T1000 (cell line): ENCODE results near the gene LPAR1.

Source experiments
- DNase-seq: peaks from one replicate; lab custom pipeline; 2025; ENCODE audit warnings: mixed read lengths; lab: John Stamatoyannopoulos, UW

LPAR1 gene

GRCh38 chr9:110919609-110920008 is 118.7 kb downstream of the LPAR1 start:
- DNase-seq: no peak

- no peak for DNase-seq
These were observed 119.2 kb downstream of the LPAR1 start for GRCh38 chr9:110919050-110919435.

GRCh38 chr9:110918316-110919049 is 119.8 kb downstream of the LPAR1 start:
- DNase-seq: no peak

- DNase-seq: no peak
These were observed 121.9 kb downstream of the LPAR1 start for GRCh38 chr9:110916403-110916802.

- DNase-seq: no peak
These were observed 125.6 kb downstream of the LPAR1 start for GRCh38 chr9:110912419-110913291.

GRCh38 chr9:110911659-110912418 is 126.4 kb downstream of the LPAR1 start:
- DNase-seq: no peak

GRCh38 chr9:110908894-110909293 is 129.4 kb downstream of the LPAR1 start:
- no peak for DNase-seq

GRCh38 chr9:110900917-110901316 is 137.4 kb downstream of the LPAR1 start:
- DNase-seq: no peak

- no peak for DNase-seq
These were observed 137.8 kb downstream of the LPAR1 start for GRCh38 chr9:110900456-110900855.

- DNase-seq: no peak
These were observed 139.4 kb downstream of the LPAR1 start for GRCh38 chr9:110898866-110899265.

GRCh38 chr9:110898358-110898757 is 139.9 kb downstream of the LPAR1 start:
- DNase-seq: no peak

- no peak for DNase-seq
These were observed 140.3 kb downstream of the LPAR1 start for GRCh38 chr9:110897943-110898342.

GRCh38 chr9:110895147-110895905 is 142.9 kb downstream of the LPAR1 start:
- no peak for DNase-seq

- DNase-seq: no peak
These were observed 143.5 kb downstream of the LPAR1 start for GRCh38 chr9:110894731-110895130.

- DNase-seq: no peak
These were observed 145.6 kb downstream of the LPAR1 start for GRCh38 chr9:110892689-110893088.

GRCh38 chr9:110891760-110892159 is 146.5 kb downstream of the LPAR1 start:
- no peak for DNase-seq

GRCh38 chr9:110890416-110890815 is 147.9 kb downstream of the LPAR1 start:
- DNase-seq: no peak

- no peak for DNase-seq
These were observed 151.0 kb downstream of the LPAR1 start for GRCh38 chr9:110887276-110887675.

- DNase-seq: no peak
These were observed 151.4 kb downstream of the LPAR1 start for GRCh38 chr9:110886832-110887231.

GRCh38 chr9:110880189-110880588 is 158.1 kb downstream of the LPAR1 start:
- no peak for DNase-seq

- DNase-seq: no peak
These were observed 160.9 kb downstream of the LPAR1 start for GRCh38 chr9:110877374-110877773.

- no peak for DNase-seq
These were observed 161.3 kb downstream of the LPAR1 start for GRCh38 chr9:110876929-110877328.
